Kidney epithelial cell (primary cell): Measurements from ENCODE around the gene PIH1D2. TPM values are rescaled to one million over a fixed set of nuclear protein-coding genes. Genes with fewer than 3 reads are reported as not detected.
"Not testable (repeated sequence)": the region's sequence is repeated elsewhere in the genome, so short reads cannot be mapped to it uniquely, and the experiment has no call there.

Experiments
- DNase-seq: peaks from one replicate; pipeline ENCODE4 v3.0.0-alpha.2; 2010; ENCODE audit warnings: low read depth
- H3K27me3 ChIP-seq: 2 replicates; pipeline ENCODE4 v1.6.0; 2011; ENCODE audit warnings: low read length; ENCODE audit not compliant: control insufficient read depth, insufficient read depth
- H3K36me3 ChIP-seq: 2 replicates; pipeline ENCODE4 v1.5.1; 2011; ENCODE audit warnings: low read length; ENCODE audit not compliant: control insufficient read depth, insufficient read depth
- H3K4me3 ChIP-seq: 2 replicates; pipeline ENCODE4 v1.5.1; 2011; ENCODE audit warnings: low read depth, mild to moderate bottlenecking, control low read depth, low read length
- total RNA-seq: library from RNA; depleted of rRNA; stranded (reverse); fragments of >200 nt; gene quantifications from 2 replicates; pipeline ENCODE4 v1.2.3, GENCODE V29; 2015
- TF ChIP-seq, protein P1 (sequence below): IDR thresholded peaks from 2 replicates; pipeline ENCODE4 v1.5.1; 2011; ENCODE audit warnings: mild to moderate bottlenecking, moderate library complexity, low read length, control low read depth, inconsistent platforms; ENCODE audit not compliant: insufficient read depth, poor library complexity, severe bottlenecking

Gene PIH1D2
- total RNA-seq, 1 donor from 2014 or later = 0.92 TPM

GRCh38 chr11:112096194-112096593 lies 22.4 kb upstream of the PIH1D2 start:
- no peak for DNase-seq
- H3K27me3 ChIP-seq = no peaks in the 10 kb centered on the region
- no peaks in the 10 kb centered on the region for H3K36me3 ChIP-seq
- TF ChIP-seq, protein P1, sequence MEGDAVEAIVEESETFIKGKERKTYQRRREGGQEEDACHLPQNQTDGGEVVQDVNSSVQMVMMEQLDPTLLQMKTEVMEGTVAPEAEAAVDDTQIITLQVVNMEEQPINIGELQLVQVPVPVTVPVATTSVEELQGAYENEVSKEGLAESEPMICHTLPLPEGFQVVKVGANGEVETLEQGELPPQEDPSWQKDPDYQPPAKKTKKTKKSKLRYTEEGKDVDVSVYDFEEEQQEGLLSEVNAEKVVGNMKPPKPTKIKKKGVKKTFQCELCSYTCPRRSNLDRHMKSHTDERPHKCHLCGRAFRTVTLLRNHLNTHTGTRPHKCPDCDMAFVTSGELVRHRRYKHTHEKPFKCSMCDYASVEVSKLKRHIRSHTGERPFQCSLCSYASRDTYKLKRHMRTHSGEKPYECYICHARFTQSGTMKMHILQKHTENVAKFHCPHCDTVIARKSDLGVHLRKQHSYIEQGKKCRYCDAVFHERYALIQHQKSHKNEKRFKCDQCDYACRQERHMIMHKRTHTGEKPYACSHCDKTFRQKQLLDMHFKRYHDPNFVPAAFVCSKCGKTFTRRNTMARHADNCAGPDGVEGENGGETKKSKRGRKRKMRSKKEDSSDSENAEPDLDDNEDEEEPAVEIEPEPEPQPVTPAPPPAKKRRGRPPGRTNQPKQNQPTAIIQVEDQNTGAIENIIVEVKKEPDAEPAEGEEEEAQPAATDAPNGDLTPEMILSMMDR = no peak
- H3K4me3 ChIP-seq = no peak overlapping the region

- H3K4me3 ChIP-seq, H3K27me3 ChIP-seq, H3K36me3 ChIP-seq, DNase-seq: not testable (repeated sequence)
These were observed 21.5 kb upstream of the PIH1D2 start for GRCh38 chr11:112095302-112095701.

DNA sequence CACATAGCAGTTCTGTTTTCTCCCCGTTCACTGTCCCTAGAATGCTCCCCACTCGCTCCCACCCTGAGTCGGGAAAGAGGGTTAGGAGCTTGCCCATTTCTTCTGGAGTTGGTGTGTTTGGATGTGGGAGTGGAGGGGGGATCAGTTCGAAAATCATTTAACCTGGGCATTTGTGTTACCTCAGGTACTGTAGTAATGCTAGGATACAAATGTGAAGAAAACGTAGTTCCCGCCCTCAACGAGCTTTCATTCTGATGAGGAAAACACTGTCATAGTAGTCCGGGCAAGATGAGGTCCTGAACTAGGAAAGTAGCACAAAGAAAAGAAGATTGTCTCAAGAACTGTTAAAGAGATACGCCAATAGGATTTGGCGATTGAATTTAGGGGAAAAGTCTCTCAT lies 13.4 kb upstream of the PIH1D2 start:
- TF ChIP-seq, protein P1 = no peak
- H3K27me3 ChIP-seq = no peaks in the 10 kb centered on the region
- DNase-seq = no peak
- peak overlapping the region; percentile 91 for H3K4me3 ChIP-seq
- no peaks in the 10 kb centered on the region for H3K36me3 ChIP-seq

GRCh38 chr11:112086422-112087191 lies 12.8 kb upstream of the PIH1D2 start, which contains the start of the genes SDHD and TIMM8B:
TSS of gene SDHD (plus strand) at chr11:112086873. CDS start at chr11:112086908, 35 bp downstream.
TSS of gene TIMM8B (minus strand) at chr11:112086756. CDS start at chr11:112086723, 33 bp downstream.
- Histone ChIP-seq H3K4me3 (peak within 1 kb of the TSS; percentile 91), H3K27me3 (no peaks in the 10 kb centered on the region), H3K36me3 (no peaks in the 10 kb centered on the region)
- DNase-seq = peak; percentile 85
- TF ChIP-seq, protein P1 = peak; percentile 47

DNA sequence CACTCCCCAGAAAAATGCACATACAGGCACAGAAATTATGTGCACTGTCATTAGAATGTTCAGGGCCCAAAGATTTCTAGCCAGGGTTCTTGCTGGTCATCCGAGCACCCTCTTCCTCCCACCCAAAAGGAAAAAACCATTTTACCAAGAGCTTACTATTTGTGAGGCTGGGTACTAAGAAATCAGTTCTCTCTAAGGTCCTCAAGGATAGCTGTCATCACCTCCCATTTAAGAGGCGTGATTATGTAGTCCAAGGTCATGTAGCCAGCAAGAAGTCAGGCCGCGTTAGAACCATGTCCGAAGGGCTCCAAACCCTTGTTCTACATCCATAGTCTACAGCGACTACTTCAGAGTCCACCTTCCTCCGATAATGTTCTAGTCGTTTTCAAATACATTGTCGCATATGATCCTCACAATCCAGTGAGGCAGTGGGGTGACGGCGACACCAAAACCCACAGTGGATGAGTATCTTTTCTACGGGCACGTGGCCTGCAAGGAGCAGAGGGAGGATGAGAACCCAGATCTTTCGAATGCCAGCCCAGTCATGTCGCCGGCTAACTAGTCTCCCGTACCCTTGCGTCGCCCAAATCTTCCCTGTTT lies 12.1 kb upstream of the PIH1D2 start:
- H3K4me3 ChIP-seq = peak overlapping the region; percentile 91
- no peak for DNase-seq
- H3K27me3 ChIP-seq = no peaks in the 10 kb centered on the region
- TF ChIP-seq, protein P1 = no peak
- no peaks in the 10 kb centered on the region for H3K36me3 ChIP-seq

- DNase-seq = no peak
- no peaks in the 10 kb centered on the region for H3K36me3 ChIP-seq
- TF ChIP-seq, protein P1 = no peak
- H3K4me3 ChIP-seq = no peak overlapping the region
- H3K27me3 ChIP-seq = no peaks in the 10 kb centered on the region
These were observed 8.9 kb upstream of the PIH1D2 start for GRCh38 chr11:112082729-112083128.
